GM13976 (cell line): ENCODE results near the gene MEIKIN.
"Not testable (repeated sequence)": the region's sequence is repeated elsewhere in the genome, so short reads cannot be mapped to it uniquely, and the experiment has no call there.

Experiments
- DNase-seq: peaks from one replicate; pipeline ENCODE4 v3.0.0; 2012; ENCODE audit warnings: low spot score
- CTCF ChIP-seq: IDR thresholded peaks from 2 replicates; pipeline ENCODE4 v1.5.1; 2012; ENCODE audit warnings: borderline replicate concordance, mild to moderate bottlenecking; ENCODE audit not compliant: insufficient read depth; ENCODE audit errors: extremely low read depth, missing control alignments, control extremely low read depth
- in situ Hi-C: fragments of 300-500 bp; cut with MboI; formaldehyde crosslinking; loops from one replicate; pipeline ENCODE4 v1.12.0; 2022; ENCODE audit warnings: low sequenced_read_pairs, mixed read lengths, inconsistent platforms; ENCODE audit not compliant: unreplicated experiment

MEIKIN gene

GRCh38 chr5:131883984-131884383, 61.5 kb downstream of the MEIKIN start:
- in situ Hi-C loops = no loop called here
- TF ChIP-seq CTCF = no peak
- no peak for DNase-seq

GRCh38 chr5:131879705-131880104, 65.8 kb downstream of the MEIKIN start:
- TF ChIP-seq CTCF = no peak
- DNase-seq = no peak
- in situ Hi-C loops = no loop called here

GRCh38 chr5:131877873-131878272, 67.6 kb downstream of the MEIKIN start:
- DNase-seq = no peak
- in situ Hi-C loops = no loop called here
- TF ChIP-seq CTCF = no peak

- in situ Hi-C loops, DNase-seq: not testable (repeated sequence)
Observed at GRCh38 chr5:131871251-131871650, 74.2 kb downstream of the MEIKIN start.

GRCh38 chr5:131867524-131867923, 77.9 kb downstream of the MEIKIN start:
- in situ Hi-C loops = no loop called here
- TF ChIP-seq CTCF = no peak
- no peak for DNase-seq

GRCh38 chr5:131863700-131864099, 81.8 kb downstream of the MEIKIN start:
- DNase-seq = no peak
- TF ChIP-seq CTCF = no peak
- in situ Hi-C loops = no loop called here

- TF ChIP-seq CTCF = no peak
- DNase-seq = no peak
- in situ Hi-C loops = no loop called here
Observed at GRCh38 chr5:131857388-131857787, 88.1 kb downstream of the MEIKIN start.
